Fibroblast of villous mesenchyme (primary cell): Measurements from ENCODE around the gene HSF4. TPM values are rescaled to one million over a fixed set of nuclear protein-coding genes. Genes with fewer than 3 reads are reported as not detected.

Experiments used
- DNase-seq: peaks from one replicate; pipeline ENCODE4 v3.0.0-alpha.2; 2010; ENCODE audit warnings: low read depth
- H3K4me3 ChIP-seq: 2 replicates; pipeline ENCODE4 v1.5.1; 2011; ENCODE audit warnings: low read depth, mild to moderate bottlenecking, low read length
- total RNA-seq: library from RNA; depleted of rRNA; stranded (reverse); fragments of >200 nt; gene quantifications from 2 replicates; pipeline ENCODE4 v1.2.3, GENCODE V29; 2012
- TF ChIP-seq, protein P1 (sequence below): IDR thresholded peaks from 2 replicates; pipeline ENCODE4 v1.5.1; 2012; ENCODE audit warnings: low read depth, mild to moderate bottlenecking, low read length; ENCODE audit not compliant: insufficient read depth

The HSF4 gene
- total RNA-seq, 1 donor = 3.0 TPM

DNA sequence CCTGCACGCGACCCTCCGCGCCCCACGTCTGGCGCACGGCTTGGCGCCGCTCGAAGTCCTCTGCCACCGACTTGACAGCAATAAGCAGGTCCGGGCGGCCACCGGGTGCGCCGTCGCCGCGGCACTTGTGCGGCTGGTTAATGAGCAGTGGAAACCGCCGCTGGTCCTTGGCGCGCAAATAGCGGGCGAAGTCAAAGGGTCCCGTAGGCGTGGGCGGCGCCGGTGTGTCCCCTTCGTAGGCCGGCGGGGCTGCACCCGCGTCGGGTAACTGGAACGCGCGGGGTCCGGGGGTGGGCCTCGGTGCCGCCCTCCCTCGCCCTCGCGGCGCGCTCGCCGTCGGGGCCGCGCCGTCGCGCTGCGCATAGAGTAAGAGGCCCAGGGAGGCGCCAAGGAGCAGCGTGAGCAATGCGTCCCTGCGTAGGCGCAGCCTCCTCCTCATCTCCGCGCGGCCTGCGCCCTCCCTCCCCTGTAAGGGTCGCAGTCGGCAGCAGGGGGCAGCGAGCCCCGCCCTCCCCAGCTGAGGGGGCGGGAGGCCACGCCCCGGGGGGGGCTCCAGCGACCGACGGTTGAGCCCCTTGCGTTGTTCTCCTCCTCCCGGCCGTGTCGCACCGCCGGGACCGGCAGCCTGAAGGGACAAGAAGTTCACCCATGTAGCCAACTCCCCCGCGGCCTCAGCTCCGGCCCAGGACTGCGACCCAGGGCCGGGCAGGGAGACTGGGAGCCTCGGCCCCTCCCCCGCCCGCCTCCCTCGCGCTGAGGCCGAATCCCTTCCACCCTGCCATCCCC, 14.3 kb upstream of the HSF4 start:
- DNase-seq = peak; percentile 76

DNA sequence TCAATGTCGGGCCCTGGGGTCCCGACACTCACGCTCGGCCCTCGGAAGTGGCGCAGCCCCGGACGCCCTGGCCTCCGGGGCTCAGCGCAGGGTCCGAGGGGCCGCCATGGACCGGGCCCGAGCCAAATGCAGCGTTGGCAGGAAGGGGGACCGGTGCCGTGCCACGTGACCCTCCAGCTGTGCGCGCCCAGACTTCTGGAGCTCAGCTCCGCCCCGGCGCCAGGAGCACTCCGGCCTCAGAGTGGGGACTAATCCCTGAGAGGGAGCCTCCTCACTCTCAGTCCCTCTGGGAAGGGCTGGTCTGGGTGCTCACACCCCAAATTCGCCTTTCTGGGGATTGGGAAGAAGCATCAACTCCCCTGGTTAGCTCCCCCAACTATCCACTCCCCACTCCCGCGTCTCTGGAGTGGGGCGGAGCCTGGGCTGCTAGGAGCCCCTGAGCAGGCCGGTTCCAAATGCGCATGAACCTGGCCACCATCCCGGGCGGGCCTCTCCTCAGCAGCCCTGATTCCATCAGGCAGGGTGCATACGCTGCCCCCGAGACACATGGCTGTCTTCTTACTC, 13.6 kb upstream of the HSF4 start, which contains the start of gene B3GNT9:
Gene B3GNT9 (minus strand): TSS at position 166 of the 564 bp plus-strand sequence. CDS start 513 bp downstream, outside the sequence.
- peak within 1 kb of the TSS; percentile 79 for H3K4me3 ChIP-seq
- DNase-seq = peak; percentile 82
- TF ChIP-seq, protein P1, sequence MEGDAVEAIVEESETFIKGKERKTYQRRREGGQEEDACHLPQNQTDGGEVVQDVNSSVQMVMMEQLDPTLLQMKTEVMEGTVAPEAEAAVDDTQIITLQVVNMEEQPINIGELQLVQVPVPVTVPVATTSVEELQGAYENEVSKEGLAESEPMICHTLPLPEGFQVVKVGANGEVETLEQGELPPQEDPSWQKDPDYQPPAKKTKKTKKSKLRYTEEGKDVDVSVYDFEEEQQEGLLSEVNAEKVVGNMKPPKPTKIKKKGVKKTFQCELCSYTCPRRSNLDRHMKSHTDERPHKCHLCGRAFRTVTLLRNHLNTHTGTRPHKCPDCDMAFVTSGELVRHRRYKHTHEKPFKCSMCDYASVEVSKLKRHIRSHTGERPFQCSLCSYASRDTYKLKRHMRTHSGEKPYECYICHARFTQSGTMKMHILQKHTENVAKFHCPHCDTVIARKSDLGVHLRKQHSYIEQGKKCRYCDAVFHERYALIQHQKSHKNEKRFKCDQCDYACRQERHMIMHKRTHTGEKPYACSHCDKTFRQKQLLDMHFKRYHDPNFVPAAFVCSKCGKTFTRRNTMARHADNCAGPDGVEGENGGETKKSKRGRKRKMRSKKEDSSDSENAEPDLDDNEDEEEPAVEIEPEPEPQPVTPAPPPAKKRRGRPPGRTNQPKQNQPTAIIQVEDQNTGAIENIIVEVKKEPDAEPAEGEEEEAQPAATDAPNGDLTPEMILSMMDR = no peak

More for the DNA sequence above, 14.3 kb upstream of the HSF4 start:
- TF ChIP-seq, protein P1 = peak; percentile 12
- peak overlapping the region; percentile 79 for H3K4me3 ChIP-seq

DNA sequence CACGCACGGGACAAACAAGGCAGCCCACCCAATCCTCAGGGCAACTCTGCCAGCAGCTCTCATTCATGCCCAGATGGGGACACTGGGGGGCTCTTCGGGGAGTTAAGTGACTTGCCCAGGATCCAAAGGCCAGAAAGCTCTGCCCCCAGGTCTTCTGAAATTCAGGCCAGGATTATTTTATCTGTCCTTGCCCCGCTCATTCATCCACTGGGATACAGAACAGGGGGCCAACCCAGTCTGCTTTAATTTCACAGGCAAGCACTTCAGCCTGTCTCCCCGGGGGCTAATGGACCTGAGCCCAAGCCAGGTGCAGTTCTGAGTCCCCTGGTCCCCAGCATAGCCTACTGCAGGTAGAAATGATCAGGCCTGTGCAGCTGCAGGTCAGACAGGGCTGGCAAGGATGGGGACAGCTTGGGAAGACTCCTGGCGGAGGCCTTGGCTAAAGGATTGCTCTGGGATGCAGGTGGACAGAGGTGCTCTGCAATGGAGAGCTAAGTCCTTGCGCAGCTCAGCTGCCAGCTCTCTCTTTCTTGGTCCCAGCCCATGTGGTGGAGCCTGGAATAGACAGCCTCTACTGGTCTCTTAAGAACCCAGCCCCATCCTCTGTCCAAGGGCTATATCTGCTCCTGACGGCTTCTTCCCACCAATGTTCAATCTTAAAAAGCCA, 13.0 kb upstream of the HSF4 start:
- no peak overlapping the region for H3K4me3 ChIP-seq
- no peak for DNase-seq
- TF ChIP-seq, protein P1 = no peak

DNA sequence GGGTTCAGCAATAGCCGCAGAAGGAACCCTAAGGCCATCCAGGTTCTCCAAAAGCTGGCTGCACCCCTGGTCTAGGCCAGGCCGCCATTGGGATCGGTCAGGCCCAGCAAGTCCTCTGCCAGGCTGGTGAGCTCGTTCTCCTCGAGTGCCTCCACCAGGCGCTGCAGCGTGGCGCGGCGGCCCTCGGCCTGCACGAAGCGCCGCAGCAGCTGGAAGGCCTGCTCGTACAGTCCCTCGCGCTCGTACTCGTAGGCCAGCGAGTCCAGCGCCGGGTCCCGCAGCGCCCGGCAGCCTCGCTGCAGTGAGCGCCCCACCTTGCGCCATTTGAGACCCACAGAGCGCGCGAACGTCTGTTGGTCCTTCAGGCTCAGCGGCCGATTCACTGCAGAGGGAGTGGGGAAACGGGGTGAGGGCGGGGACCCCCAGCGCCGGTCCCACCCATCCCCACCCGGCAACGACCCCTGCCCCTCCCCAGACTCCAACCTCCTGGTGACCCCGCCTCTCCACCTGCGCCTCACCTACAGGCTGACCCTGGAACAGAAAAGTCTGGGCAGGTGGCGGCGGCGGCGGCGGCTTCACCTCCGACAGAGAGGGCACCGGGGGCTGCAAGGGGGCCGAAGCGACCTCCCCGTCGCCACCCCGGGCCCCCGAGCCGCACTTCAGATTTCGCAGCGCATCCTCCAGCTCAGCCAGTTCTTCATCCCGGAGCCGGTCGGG, 9.8 kb upstream of the HSF4 start:
- no peak for DNase-seq
- peak overlapping the region; percentile 27 for H3K4me3 ChIP-seq
- TF ChIP-seq, protein P1 = no peak

DNA sequence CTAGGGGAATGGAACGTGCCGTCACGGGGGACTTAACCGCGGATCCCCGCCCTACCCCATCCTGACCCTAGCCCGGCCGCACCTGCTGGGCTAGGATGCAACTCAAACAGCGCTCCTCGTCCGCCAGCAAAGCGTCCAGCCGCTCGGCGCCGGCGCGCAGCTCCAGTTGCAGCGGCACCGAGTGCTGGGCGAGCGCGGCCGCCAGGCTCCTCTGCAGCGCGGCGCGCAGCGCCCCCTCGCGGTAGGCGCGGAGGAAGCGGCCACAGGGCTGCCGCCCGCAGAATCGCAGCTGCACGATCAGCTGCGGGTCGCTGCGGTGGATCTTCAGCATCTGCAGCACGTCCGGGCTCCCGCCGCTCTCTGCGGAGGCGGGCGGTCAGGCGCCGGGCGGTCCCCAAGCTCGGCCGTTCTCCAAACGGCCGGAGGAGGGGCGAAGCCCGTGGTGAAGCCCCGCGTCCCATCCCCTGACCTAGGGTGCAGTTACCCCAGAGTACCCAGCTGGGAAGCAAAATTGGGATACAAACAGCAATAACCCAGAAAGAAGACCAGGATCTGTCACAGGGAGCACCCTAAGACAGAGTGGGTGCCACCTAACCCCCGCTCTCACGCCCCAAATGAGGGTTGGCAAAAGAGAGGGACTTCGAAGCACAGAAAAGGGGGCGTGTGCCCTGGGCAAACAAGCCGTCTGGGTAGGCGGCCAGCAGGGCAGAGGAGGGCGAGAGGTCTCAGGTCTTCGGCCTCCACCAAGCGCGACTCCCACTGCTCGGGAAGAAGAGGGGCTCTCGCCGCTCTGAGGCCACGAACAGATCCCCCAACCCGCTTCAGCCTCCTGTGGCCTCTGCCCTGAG, 9.0 kb upstream of the HSF4 start:
- peak overlapping the region; percentile 27 for H3K4me3 ChIP-seq
- peak; percentile 70 for DNase-seq
- TF ChIP-seq, protein P1 = peak; percentile 76
